Stimulated activated naive CD8-positive, alpha-beta T cell treated with anti-CD3 and anti-CD28 coated beads, Interleukin-15, Interleukin-2, amounts not matched to agents 100 U/mL and 50 U/mL, for 24 hours (primary cell): Measurements from ENCODE around the gene L3MBTL1.

ENCODE experiments used
- ATAC-seq: fragments of 150-1000 bp; cut with Tn5 transposase; one replicate; pipeline ENCODE4 v1.10.0; 2021
- DNase-seq: peaks from one replicate; pipeline ENCODE4 v3.0.0; 2021

L3MBTL1 gene

GRCh38 chr20:43506238-43506637, 1.3 kb upstream of the L3MBTL1 start:
- ATAC-seq = no peak
- DNase-seq = no peak

GRCh38 chr20:43508106-43508505, 609 bp downstream of the L3MBTL1 start:
- DNase-seq = no peak
- no peak for ATAC-seq

- no peak for DNase-seq
Observed at GRCh38 chr20:43508604-43509040, 1.1 kb downstream of the L3MBTL1 start.

GRCh38 chr20:43511879-43512278, 4.4 kb downstream of the L3MBTL1 start:
- ATAC-seq = no peak
- no peak for DNase-seq

More at GRCh38 chr20:43508604-43509040, 1.1 kb downstream of the L3MBTL1 start:
- ATAC-seq = no peak

GRCh38 chr20:43513372-43513930, 6.0 kb downstream of the L3MBTL1 start:
- DNase-seq (no peak), ATAC-seq (no peak)

GRCh38 chr20:43513931-43514647, 6.6 kb downstream of the L3MBTL1 start:
- DNase-seq = peak; percentile 90
- ATAC-seq = peak; percentile 93

- DNase-seq (no peak), ATAC-seq (peak; percentile 8)
Observed at GRCh38 chr20:43514648-43514999, 7.1 kb downstream of the L3MBTL1 start.

- no peak for DNase-seq
- ATAC-seq = no peak
Observed at GRCh38 chr20:43515628-43516027, 8.1 kb downstream of the L3MBTL1 start.

- DNase-seq (no peak), ATAC-seq (no peak)
Observed at GRCh38 chr20:43516251-43516824, 8.8 kb downstream of the L3MBTL1 start.

GRCh38 chr20:43520074-43520630, 12.7 kb downstream of the L3MBTL1 start:
- ATAC-seq (no peak), DNase-seq (no peak)

- DNase-seq (no peak), ATAC-seq (no peak)
Observed at GRCh38 chr20:43525021-43525420, 17.5 kb downstream of the L3MBTL1 start.

- ATAC-seq (no peak), DNase-seq (no peak)
Observed at GRCh38 chr20:43528258-43528875, 20.9 kb downstream of the L3MBTL1 start.

GRCh38 chr20:43529051-43529450, 21.6 kb downstream of the L3MBTL1 start:
- no peak for ATAC-seq

GRCh38 chr20:43529457-43530153, 22.1 kb downstream of the L3MBTL1 start:
- DNase-seq (no peak), ATAC-seq (no peak)

More at GRCh38 chr20:43529051-43529450, 21.6 kb downstream of the L3MBTL1 start:
- DNase-seq = no peak

GRCh38 chr20:43530321-43531090, 23.0 kb downstream of the L3MBTL1 start:
- ATAC-seq = peak; percentile 25

GRCh38 chr20:43531091-43531443, 23.6 kb downstream of the L3MBTL1 start:
- ATAC-seq = no peak
- no peak for DNase-seq

More at GRCh38 chr20:43530321-43531090, 23.0 kb downstream of the L3MBTL1 start:
- no peak for DNase-seq

- DNase-seq (no peak), ATAC-seq (no peak)
Observed at GRCh38 chr20:43532416-43533055, 25.0 kb downstream of the L3MBTL1 start.

GRCh38 chr20:43533060-43533459, 25.6 kb downstream of the L3MBTL1 start:
- DNase-seq (no peak), ATAC-seq (no peak)

- DNase-seq (no peak), ATAC-seq (no peak)
Observed at GRCh38 chr20:43534016-43534415, 26.5 kb downstream of the L3MBTL1 start.

GRCh38 chr20:43534791-43535350, 27.4 kb downstream of the L3MBTL1 start:
- ATAC-seq (no peak), DNase-seq (no peak)
